ENCODE measurements around the gene GOLT1B. TPM values are rescaled to one million over a fixed set of nuclear protein-coding genes. Genes with fewer than 3 reads are reported as not detected.

Gene GOLT1B
- total RNA-seq, 1 experiment from 2014 or later: 58.6 TPM

DNA sequence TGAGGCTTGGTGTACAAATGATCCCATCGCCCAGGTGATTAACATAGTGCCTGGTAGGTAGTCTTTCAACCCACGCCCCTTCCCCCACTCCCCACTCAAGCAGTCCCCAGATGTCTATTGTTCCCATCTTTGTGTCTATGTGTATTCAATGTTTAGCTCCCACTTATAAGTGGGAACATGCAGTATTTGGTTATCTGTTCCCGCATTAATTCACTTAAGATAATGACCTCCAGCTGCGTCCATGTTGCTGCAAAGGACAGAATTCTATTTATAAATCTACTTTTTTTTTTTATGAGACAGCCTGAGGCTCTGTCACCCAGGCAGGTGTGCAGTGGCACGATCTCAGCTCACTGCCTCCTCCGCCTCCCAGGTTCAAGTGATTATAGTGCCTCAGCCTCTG, 40.2 kb downstream of the GOLT1B start:
- Mint-ChIP-seq H3K4me1 (ENCODE audit: insufficient read depth, unreplicated experiment) (peaks cover 19% of the 10 kb centered on the region), H3K9me3 (ENCODE audit: unreplicated experiment) (no peaks in the 10 kb centered on the region), H3K36me3 (ENCODE audit: insufficient read depth, unreplicated experiment) (no peaks in the 10 kb centered on the region), H3K27ac (ENCODE audit: low read depth, unreplicated experiment) (no peak overlapping the region), H3K27me3 (ENCODE audit: insufficient read depth, unreplicated experiment) (no peaks in the 10 kb centered on the region), H3K4me3 (ENCODE audit: unreplicated experiment) (no peak overlapping the region)
- BruUV-seq (replicated peaks): no TSS peak
- ChIA-PET POLR2A (interaction anchor here (1.4 to 1.5 kb wide), 2 partner anchors 36 to 40 kb away, joined by 3 to 6 read pairs; partner anchors contain the start of genes GOLT1B and RECQL), CTCF (interaction anchor here (0.8 to 0.9 kb wide), 2 partner anchors 90 to 129 kb away, joined by 3 read pairs; no protein-coding TSS in a partner anchor)
- TF ChIP-seq, protein P1, sequence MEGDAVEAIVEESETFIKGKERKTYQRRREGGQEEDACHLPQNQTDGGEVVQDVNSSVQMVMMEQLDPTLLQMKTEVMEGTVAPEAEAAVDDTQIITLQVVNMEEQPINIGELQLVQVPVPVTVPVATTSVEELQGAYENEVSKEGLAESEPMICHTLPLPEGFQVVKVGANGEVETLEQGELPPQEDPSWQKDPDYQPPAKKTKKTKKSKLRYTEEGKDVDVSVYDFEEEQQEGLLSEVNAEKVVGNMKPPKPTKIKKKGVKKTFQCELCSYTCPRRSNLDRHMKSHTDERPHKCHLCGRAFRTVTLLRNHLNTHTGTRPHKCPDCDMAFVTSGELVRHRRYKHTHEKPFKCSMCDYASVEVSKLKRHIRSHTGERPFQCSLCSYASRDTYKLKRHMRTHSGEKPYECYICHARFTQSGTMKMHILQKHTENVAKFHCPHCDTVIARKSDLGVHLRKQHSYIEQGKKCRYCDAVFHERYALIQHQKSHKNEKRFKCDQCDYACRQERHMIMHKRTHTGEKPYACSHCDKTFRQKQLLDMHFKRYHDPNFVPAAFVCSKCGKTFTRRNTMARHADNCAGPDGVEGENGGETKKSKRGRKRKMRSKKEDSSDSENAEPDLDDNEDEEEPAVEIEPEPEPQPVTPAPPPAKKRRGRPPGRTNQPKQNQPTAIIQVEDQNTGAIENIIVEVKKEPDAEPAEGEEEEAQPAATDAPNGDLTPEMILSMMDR (IDR thresholded peaks at IDR 0.05; ENCODE audit: unreplicated experiment): no peak
- intact Hi-C loops (cut with micrococcal nuclease): no loop called here
- no peak for DNase-seq (ENCODE audit: unreplicated experiment)

DNA sequence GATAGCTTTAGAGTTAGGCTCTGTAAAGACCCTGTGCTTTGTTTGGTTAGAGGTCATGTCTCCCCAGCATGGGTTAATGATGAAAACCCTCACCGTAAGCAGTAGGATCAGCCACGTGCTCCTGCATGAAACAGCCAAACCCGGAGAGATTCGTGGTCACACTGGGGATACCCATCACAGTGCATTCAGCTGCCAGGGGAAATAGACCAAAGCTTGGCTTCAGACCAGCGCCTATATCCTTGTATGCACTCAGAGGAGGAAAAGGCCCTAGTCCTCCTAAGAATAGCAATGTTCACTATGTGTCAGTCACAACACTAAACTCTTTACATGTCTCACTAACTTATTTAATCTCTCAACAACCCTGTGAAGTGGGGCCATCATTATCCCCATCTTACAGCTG, 40.8 kb downstream of the GOLT1B start:
- no peak for DNase-seq (ENCODE audit: unreplicated experiment)
- intact Hi-C loops (cut with micrococcal nuclease): no loop called here
- ChIA-PET POLR2A (interaction anchor here (1.0 to 1.5 kb wide), 3 partner anchors 17 to 41 kb away, joined by 3 to 6 read pairs (median 3); partner anchors contain the start of genes GOLT1B and RECQL), CTCF (interaction anchor here (0.8 to 0.9 kb wide), 2 partner anchors 89 to 128 kb away, joined by 3 read pairs; no protein-coding TSS in a partner anchor)
- Mint-ChIP-seq H3K27me3 (ENCODE audit: insufficient read depth, unreplicated experiment) (no peaks in the 10 kb centered on the region), H3K4me3 (ENCODE audit: unreplicated experiment) (no peak overlapping the region), H3K4me1 (ENCODE audit: insufficient read depth, unreplicated experiment) (peaks cover 19% of the 10 kb centered on the region), H3K9me3 (ENCODE audit: unreplicated experiment) (no peaks in the 10 kb centered on the region), H3K36me3 (ENCODE audit: insufficient read depth, unreplicated experiment) (no peaks in the 10 kb centered on the region), H3K27ac (ENCODE audit: low read depth, unreplicated experiment) (no peak overlapping the region)
- BruUV-seq (replicated peaks): no TSS peak
- TF ChIP-seq, protein P1 (IDR thresholded peaks at IDR 0.05; ENCODE audit: unreplicated experiment): no peak

DNA sequence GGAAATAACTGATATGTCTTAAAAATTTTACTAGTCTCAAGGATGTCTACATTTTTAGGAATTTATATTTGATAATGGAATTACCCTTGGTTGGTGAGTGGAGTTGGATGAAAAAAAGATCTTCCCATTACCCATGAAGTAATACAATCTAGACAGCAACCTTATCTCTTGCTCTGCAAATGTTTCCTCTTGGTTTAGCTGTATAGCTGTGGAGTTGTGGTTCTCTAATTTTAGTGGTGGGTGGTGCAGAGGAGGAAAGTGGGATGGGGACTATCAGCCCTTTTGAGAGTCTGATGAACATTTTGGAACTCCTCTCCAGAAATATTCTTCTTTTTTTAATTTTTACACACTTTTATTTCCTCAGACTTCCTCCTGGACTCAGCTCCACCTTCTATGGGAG, 41.6 kb downstream of the GOLT1B start:
- ChIA-PET CTCF (interaction anchor here (0.6 kb wide), 1 partner anchor 1646 kb away, joined by 3 read pairs; no protein-coding TSS in a partner anchor), POLR2A (interaction anchor here (1.0 to 1.5 kb wide), 3 partner anchors 17 to 41 kb away, joined by 3 to 6 read pairs (median 3); partner anchors contain the start of genes GOLT1B and RECQL)
- TF ChIP-seq, protein P1 (IDR thresholded peaks at IDR 0.05; ENCODE audit: unreplicated experiment): no peak
- no peak overlapping the region for H3K4me3 Mint-ChIP-seq (ENCODE audit: unreplicated experiment)
- no peaks in the 10 kb centered on the region for H3K9me3 Mint-ChIP-seq (ENCODE audit: unreplicated experiment)
- no TSS peak for BruUV-seq (replicated peaks)
- DNase-seq (ENCODE audit: unreplicated experiment): no peak
- H3K36me3 Mint-ChIP-seq (ENCODE audit: insufficient read depth, unreplicated experiment): no peaks in the 10 kb centered on the region
- no peak overlapping the region for H3K27ac Mint-ChIP-seq (ENCODE audit: low read depth, unreplicated experiment)
- intact Hi-C loops (cut with micrococcal nuclease): no loop called here
- peaks cover 13% of the 10 kb centered on the region for H3K4me1 Mint-ChIP-seq (ENCODE audit: insufficient read depth, unreplicated experiment)
- no peaks in the 10 kb centered on the region for H3K27me3 Mint-ChIP-seq (ENCODE audit: insufficient read depth, unreplicated experiment)

DNA sequence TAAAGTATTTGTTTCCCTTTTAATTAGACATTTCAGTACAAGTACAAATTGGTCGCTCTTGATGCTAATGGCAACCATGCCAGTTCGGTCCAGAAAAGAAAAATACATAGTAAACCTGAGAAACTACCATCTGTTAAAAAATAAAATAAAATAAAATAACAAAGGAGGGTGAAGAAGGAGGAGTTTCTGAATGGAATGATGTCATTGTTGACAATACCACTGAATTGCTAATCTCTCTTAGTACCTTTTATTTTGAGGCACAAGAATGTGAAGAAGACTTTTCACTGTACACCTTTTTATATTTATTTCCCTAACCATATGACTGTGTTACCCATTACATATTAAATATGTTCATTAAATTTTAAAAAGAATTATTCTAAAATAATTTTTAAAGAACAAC, 44.0 kb downstream of the GOLT1B start:
- no peak overlapping the region for H3K4me3 Mint-ChIP-seq (ENCODE audit: unreplicated experiment)
- CTCF ChIA-PET: no interaction called here
- intact Hi-C loops (cut with micrococcal nuclease): no loop called here
- no peaks in the 10 kb centered on the region for H3K36me3 Mint-ChIP-seq (ENCODE audit: insufficient read depth, unreplicated experiment)
- H3K4me1 Mint-ChIP-seq (ENCODE audit: insufficient read depth, unreplicated experiment): no peaks in the 10 kb centered on the region
- DNase-seq (ENCODE audit: unreplicated experiment): no peak
- BruUV-seq (replicated peaks): no TSS peak
- POLR2A ChIA-PET: interaction anchor here (1.5 kb wide), 1 partner anchor 14 kb away, joined by 3 read pairs; no protein-coding TSS in a partner anchor
- no peaks in the 10 kb centered on the region for H3K27me3 Mint-ChIP-seq (ENCODE audit: insufficient read depth, unreplicated experiment)
- no peak overlapping the region for H3K27ac Mint-ChIP-seq (ENCODE audit: low read depth, unreplicated experiment)
- no peaks in the 10 kb centered on the region for H3K9me3 Mint-ChIP-seq (ENCODE audit: unreplicated experiment)
- TF ChIP-seq, protein P1 (IDR thresholded peaks at IDR 0.05; ENCODE audit: unreplicated experiment): no peak
